HT-29 (cell line): ENCODE data around the gene ARHGAP42. TPM values are rescaled to one million over a fixed set of nuclear protein-coding genes. Genes with fewer than 3 reads are reported as not detected.
A peak's percentile ranks its signal among the peaks of the same experiment; 100 is the strongest.

Experiments
- DNase-seq: peaks from one replicate; pipeline ENCODE4 v3.0.0-alpha.2; 2015; ENCODE audit warnings: low spot score
- total RNA-seq: library from RNA; depleted of rRNA; stranded (reverse); fragments of >200 nt; shearing (Covaris generic); gene quantifications from 2 replicates; pipeline ENCODE4 v1.2.3, GENCODE V29; 2014

The ARHGAP42 gene
- total RNA-seq, 1 experiment from 2014 or later = 4.8 TPM

- no peak for DNase-seq
Measured at GRCh38 chr11:100799445-100799844, 112.4 kb downstream of the ARHGAP42 start.

DNA sequence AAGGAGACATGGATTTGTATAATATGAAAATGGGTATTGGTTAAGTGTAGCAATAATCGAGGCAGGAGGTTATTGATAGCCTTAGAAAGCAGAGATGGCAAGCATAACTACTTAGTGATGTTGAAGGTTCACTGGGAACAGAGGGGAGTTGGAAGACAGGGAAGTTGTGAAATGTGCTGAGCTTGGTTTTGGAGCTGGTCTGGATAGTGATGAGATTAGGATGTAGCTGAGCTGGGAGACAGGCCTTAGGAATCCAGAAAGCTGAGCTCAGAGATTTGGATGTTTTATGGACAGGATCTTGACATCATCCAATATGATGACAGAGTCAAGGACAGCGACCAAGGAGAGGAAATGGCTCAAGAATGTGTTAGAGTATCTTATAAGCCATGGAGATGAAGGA lies 113.1 kb downstream of the ARHGAP42 start:
- no peak for DNase-seq

DNA sequence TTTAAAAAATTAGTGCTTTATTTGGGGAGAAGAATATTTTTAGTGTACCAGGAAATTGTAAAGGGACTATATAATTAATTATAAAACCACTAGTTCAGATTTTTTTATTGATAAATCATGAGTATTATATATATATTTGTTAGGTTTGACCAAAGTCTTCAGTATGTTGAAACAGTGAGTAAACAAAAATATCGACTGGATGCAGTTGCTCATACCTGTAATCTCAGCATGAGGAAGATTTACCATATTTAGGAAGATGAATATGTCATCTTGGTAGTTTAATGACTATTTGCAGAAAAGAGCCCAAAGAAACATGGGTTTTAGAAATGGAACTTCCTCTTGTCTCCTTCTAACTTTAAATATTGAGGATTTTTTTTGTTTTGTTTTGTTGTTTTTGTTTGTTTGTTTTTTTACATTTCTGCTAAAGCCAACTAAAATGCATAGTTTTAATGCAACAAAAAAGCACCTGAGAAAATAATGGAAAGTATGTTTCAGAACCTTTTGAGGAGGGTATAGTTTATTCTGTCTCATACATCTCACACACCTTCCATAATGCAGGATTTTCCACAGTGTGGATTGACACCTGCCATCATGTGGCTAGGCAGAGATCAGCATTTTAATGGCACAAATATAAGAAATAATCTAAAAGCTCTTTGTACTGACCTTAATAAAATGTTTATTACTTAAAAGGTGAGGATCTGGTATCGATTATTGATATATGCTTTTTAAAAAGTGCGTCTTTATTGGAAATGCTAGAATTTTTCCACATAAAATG lies 114.3 kb downstream of the ARHGAP42 start:
- peak; percentile 34 for DNase-seq

GRCh38 chr11:100805506-100806199 lies 118.6 kb downstream of the ARHGAP42 start:
- no peak for DNase-seq

GRCh38 chr11:100806296-100806695 lies 119.2 kb downstream of the ARHGAP42 start:
- no peak for DNase-seq

GRCh38 chr11:100808904-100809491 lies 121.9 kb downstream of the ARHGAP42 start:
- no peak for DNase-seq

GRCh38 chr11:100810146-100810545 lies 123.1 kb downstream of the ARHGAP42 start:
- no peak for DNase-seq

DNA sequence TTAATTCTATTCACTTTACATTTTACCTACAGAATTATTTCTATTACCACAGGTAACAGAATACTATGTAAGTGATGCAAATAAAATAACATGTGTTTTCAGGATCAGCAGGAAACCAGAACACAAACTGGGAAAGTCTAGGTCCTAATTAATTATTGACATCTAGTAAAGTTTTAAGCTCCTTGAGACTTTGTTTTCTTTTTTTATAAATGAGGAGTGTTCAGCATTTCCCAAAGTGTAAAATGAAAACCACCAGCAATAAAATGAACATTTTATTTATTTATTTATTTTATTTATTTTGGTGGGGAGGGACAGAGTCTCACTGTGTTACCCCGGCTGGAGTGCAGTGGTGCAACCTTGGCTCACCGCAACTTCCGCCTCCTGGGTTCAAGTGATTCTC lies 123.6 kb downstream of the ARHGAP42 start:
- no peak for DNase-seq

DNA sequence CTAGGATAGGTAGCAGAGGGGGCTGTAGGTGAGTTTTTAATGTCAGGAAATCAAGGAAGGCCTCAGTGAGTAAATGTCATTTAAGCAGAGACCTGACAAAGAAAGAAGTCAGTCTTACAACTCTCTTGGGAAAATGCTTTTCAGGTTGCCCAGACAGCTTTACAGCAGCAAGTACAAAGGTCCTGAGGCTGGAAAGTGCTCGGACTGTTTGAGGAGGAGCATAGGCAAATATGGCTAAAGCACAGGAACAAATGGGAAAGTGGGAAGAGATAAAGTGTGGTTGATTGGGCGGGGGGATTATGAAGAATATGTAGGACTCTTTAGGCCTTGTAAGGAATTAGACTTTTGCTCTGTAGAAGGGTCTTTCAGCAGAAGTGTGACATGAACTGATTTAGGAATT lies 125.4 kb downstream of the ARHGAP42 start:
- no peak for DNase-seq

DNA sequence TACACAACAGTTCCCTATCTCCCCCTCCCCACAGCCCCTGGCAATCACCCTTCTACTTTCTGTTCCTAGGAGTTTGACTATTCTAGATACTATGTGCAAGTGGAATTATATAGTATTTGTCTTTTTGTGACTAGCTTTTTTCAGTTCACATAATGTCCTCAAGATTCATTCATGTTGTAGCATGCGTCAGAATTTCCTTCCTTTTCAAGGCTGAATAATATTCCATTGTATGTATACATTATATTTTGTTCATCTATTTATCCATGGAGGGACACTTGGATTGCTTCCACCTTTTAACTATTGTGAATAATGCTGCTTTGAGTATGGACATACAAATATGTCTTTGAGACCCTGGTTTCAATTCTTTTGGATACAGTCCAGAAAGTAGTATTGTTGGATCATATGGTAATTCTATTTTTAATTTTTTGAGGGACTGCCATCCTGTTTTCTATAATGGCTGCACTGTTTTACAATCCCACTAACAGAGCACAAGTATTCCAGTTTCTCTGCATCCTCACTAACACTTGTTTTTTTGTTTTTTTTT lies 128.8 kb downstream of the ARHGAP42 start:
- DNase-seq = no peak

DNA sequence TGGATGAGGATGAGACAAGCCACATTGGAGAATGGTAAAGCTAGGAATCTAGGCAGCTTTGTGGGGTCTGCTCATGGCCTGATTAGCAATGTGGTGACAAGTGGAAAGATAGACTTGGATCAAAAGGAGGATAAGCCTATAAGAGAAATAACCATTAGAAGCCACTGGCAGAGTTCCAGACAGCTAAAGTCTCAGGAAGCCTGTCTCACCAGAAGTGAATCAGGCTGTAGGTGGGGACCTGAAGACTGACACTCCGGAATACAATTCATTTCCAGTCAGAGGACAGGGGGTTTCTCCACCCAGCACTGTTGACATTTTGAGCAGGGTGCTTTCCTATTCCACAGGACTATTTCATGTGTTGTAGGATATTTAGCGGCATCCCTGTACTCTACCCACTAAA lies 129.7 kb downstream of the ARHGAP42 start:
- DNase-seq = no peak

- no peak for DNase-seq
Measured at GRCh38 chr11:100817620-100818019, 130.5 kb downstream of the ARHGAP42 start.

DNA sequence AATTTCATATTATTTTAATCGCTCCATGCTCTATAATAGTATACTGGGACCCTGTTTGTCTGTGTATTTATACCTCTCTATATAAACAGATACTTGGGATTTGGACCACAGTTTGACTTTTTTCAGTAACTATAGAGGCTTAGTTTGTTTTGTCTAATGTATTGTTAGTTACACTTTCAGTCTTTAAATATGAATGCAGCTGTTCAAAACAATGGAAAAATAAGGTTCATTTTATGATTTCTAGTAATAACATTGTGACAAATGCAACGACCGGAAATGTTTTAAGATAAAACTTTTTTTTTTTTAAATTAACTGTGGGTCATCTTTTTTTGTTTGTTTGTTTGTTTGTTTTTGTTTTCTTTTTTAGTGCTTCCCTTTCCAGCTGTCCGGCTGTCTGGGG lies 133.5 kb downstream of the ARHGAP42 start:
- DNase-seq = no peak

DNA sequence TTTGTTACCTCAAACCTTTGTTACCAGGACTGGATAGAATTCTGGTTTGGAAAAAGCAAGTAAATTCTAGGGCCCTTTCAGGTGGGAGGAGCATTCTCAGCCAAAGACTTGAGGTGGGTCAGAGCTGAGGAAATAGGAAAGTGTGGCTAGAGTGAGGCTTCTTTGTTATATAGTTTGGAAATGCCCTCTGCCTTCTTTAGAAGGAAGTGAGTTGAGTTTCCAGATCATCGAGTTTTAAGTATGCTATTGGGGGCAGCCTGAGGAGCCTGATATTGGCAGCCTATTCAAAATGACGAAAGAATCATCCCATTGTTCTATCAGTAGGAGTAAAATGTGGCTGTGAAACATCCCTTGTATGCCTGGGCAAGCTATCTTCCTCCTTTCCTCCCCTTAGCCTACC lies 134.1 kb downstream of the ARHGAP42 start:
- DNase-seq = no peak

DNA sequence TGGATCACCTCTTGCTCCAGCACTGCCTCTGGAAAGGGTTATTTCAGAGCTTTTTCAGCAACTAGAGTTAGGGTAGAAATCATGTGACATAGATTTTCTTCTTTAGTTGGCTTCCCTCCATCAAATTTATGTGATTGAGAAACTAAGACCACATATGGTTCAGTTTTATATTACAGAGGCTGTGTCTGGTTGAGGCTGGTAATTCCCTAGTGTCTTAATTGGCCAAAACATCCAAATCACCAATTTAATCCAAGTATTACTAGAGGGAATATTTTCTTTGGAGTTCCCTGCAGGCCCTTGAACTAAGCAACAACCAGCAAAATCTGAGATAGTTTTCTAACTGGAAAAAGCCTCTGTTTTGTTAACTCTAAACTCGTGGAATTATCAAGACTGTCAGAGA lies 136.3 kb downstream of the ARHGAP42 start:
- DNase-seq = no peak

GRCh38 chr11:100824041-100824809 lies 137.1 kb downstream of the ARHGAP42 start:
- no peak for DNase-seq

DNA sequence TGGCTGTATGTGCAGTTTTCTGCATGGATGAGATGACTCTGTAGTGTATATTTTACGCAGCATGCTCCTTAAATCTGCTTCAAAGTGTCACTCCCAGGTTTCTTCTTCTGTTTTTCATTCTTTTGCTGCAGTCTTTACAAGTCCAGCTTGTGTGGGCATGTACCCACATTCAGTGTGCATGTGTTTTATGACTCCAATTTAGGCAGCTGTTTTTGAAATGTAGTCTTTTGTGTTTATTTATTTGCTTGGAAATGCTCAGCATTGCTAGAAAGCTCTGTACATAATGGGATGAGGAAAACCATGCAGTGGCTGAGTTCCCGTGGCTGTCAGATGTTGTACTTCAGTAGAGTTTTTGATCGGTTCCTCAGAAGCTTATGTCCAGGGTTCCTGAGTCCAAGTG lies 138.5 kb downstream of the ARHGAP42 start:
- DNase-seq = no peak

GRCh38 chr11:100827934-100828661 lies 141.0 kb downstream of the ARHGAP42 start:
- DNase-seq = peak; percentile 87

DNA sequence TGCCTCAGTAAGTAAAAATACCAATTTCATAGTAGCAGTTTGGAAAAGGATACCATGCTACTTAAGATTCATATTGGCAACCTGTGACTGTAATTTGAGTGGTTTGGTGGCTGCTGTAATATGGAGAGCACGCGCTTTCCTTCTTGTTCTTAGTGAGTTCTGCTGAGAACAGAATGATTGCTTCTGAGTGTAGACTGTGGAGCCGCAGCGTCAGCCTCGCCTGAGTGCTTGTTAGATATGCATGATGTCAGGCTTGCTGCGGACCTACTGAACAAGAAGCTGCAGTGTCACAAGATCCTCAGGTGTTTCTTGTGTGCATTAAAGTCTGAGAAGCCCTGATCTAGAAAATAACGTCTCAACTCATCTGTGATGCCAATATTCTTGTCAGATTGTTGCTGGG lies 143.2 kb downstream of the ARHGAP42 start:
- no peak for DNase-seq

DNA sequence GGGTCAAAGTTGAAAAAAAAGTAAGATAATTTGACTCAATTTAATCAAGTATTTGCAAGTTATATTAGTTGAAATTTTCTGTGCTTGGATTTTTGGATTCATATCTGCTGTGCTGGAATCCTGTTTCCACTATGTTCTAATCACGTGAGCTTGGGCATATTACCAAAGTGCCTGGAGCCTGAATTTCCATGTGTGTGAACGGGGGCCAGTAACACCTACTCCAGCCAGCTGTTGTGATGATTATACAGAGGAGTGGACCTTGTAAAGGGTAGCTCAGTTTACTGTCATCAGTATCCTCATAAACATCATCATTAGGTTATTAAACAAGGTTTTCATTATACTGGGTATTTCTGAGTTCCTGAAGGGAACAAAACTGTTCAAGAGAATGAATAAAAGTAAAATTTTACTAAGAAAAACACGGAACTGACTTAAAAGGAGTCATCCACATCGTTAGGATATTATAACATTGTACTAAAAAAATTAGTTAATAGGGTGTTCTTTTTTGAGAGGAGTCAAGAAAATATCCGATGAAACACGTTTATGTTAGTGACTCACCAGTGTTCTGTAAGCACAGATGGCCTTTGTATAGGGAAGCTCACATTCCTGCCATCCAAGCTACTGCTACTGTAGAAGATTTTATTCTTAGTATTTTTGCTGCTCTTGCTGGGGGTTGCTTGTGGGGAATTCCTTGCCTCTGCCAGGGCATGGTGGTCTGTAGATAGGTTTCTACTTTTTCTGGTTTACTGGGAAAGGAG lies 144.1 kb downstream of the ARHGAP42 start:
- DNase-seq = peak; percentile 62
